Dermis microvascular lymphatic vessel endothelial cell (primary cell): ENCODE data around the gene CACNG8. TPM values are rescaled to one million over a fixed set of nuclear protein-coding genes. Genes with fewer than 3 reads are reported as not detected.

Experiments
- DNase-seq, 2 donors: peaks; one replicate each; pipeline versions ENCODE4 v3.0.0 to v3.0.0-alpha.2; 2010; ENCODE audit warnings: low read depth in 2 of 2
- total RNA-seq: library from RNA; depleted of rRNA; stranded (reverse); fragments of >200 nt; gene quantifications from 2 replicates; pipeline ENCODE4 v1.2.1, GENCODE V29; 2014

The CACNG8 gene
- total RNA-seq, 1 donor from 2014 or later, result 0.13 TPM

- no peak for DNase-seq
These were observed 29.5 kb downstream of the CACNG8 start for GRCh38 chr19:53992211-53992610.

- DNase-seq, result no peak
These were observed 30.1 kb downstream of the CACNG8 start for GRCh38 chr19:53992815-53993214.

- no peak for DNase-seq
These were observed 30.7 kb downstream of the CACNG8 start for GRCh38 chr19:53993448-53993847.

GRCh38 chr19:53994811-53995210, 32.1 kb downstream of the CACNG8 start:
- no peak for DNase-seq

GRCh38 chr19:53998223-53998622, 35.5 kb downstream of the CACNG8 start:
- DNase-seq, result no peak

- DNase-seq, result no peak
These were observed 37.0 kb downstream of the CACNG8 start for GRCh38 chr19:53999694-54000093.

- DNase-seq, result no peak
These were observed 38.8 kb downstream of the CACNG8 start for GRCh38 chr19:54001496-54001895.

- DNase-seq, result no peak
These were observed 40.0 kb downstream of the CACNG8 start for GRCh38 chr19:54002495-54003315.

- no peak for DNase-seq
These were observed 46.7 kb downstream of the CACNG8 start for GRCh38 chr19:54009440-54009839.

- no peak for DNase-seq
These were observed 47.7 kb downstream of the CACNG8 start for GRCh38 chr19:54010474-54010873.

- no peak for DNase-seq
These were observed 48.9 kb downstream of the CACNG8 start for GRCh38 chr19:54011507-54012211.

- DNase-seq, result no peak
These were observed 51.1 kb downstream of the CACNG8 start for GRCh38 chr19:54013866-54014265.

GRCh38 chr19:54014920-54015560, 52.3 kb downstream of the CACNG8 start:
- DNase-seq, result no peak

GRCh38 chr19:54017261-54017660, 54.5 kb downstream of the CACNG8 start:
- DNase-seq, result no peak

GRCh38 chr19:54021363-54021762, 58.6 kb downstream of the CACNG8 start:
- no peak for DNase-seq

GRCh38 chr19:54021932-54022331, 59.2 kb downstream of the CACNG8 start:
- DNase-seq, result no peak

GRCh38 chr19:54023191-54023590, 60.5 kb downstream of the CACNG8 start:
- no peak for DNase-seq

- no peak for DNase-seq
These were observed 61.9 kb downstream of the CACNG8 start for GRCh38 chr19:54024660-54025059.

GRCh38 chr19:54026656-54027055, 63.9 kb downstream of the CACNG8 start:
- no peak for DNase-seq

- no peak for DNase-seq
These were observed 66.6 kb downstream of the CACNG8 start for GRCh38 chr19:54029301-54029700.

GRCh38 chr19:54029930-54030490, 67.3 kb downstream of the CACNG8 start:
- peak; percentile 35 to 79 for DNase-seq
